GM12865 (cell line): ENCODE results near the gene HSD17B12.

ENCODE experiments used
- DNase-seq: peaks from one replicate; pipeline ENCODE4 v3.0.0; 2010; ENCODE audit warnings: low read depth
- H3K4me3 ChIP-seq: 2 replicates; pipeline ENCODE4 v1.5.1; 2011; ENCODE audit warnings: mild to moderate bottlenecking, low read depth, low read length, control low read depth
- CTCF ChIP-seq: IDR thresholded peaks from 2 replicates; pipeline ENCODE4 v1.5.1; 2011; ENCODE audit warnings: low read length, control low read depth, low read depth, inconsistent platforms; ENCODE audit not compliant: insufficient read depth; ENCODE audit errors: missing control alignments

HSD17B12 gene

GRCh38 chr11:43712676-43713075 lies 32.1 kb downstream of the HSD17B12 start:
- no peak for TF ChIP-seq CTCF
- H3K4me3 ChIP-seq, result no peak overlapping the region
- DNase-seq, result no peak

- H3K4me3 ChIP-seq, result no peak overlapping the region
- TF ChIP-seq CTCF, result no peak
- no peak for DNase-seq
These were observed 37.8 kb downstream of the HSD17B12 start for GRCh38 chr11:43718373-43718772.

- no peak for TF ChIP-seq CTCF
- H3K4me3 ChIP-seq, result no peak overlapping the region
- no peak for DNase-seq
These were observed 43.1 kb downstream of the HSD17B12 start for GRCh38 chr11:43723617-43724016.

GRCh38 chr11:43732225-43732624 lies 51.7 kb downstream of the HSD17B12 start:
- no peak overlapping the region for H3K4me3 ChIP-seq
- TF ChIP-seq CTCF, result no peak
- DNase-seq, result no peak

- no peak for DNase-seq
- TF ChIP-seq CTCF, result no peak
- no peak overlapping the region for H3K4me3 ChIP-seq
These were observed 53.7 kb downstream of the HSD17B12 start for GRCh38 chr11:43734256-43734655.

GRCh38 chr11:43735115-43735514 lies 54.6 kb downstream of the HSD17B12 start:
- DNase-seq, result no peak
- TF ChIP-seq CTCF, result no peak
- H3K4me3 ChIP-seq, result no peak overlapping the region

GRCh38 chr11:43735961-43736360 lies 55.4 kb downstream of the HSD17B12 start:
- no peak for TF ChIP-seq CTCF
- H3K4me3 ChIP-seq, result no peak overlapping the region
- no peak for DNase-seq
